ENCODE data around the gene TBL1XR1.

GRCh38 chr3:177107461-177108239 lies 89.6 kb downstream of the TBL1XR1 start:
- TF ChIP-seq, protein P1, sequence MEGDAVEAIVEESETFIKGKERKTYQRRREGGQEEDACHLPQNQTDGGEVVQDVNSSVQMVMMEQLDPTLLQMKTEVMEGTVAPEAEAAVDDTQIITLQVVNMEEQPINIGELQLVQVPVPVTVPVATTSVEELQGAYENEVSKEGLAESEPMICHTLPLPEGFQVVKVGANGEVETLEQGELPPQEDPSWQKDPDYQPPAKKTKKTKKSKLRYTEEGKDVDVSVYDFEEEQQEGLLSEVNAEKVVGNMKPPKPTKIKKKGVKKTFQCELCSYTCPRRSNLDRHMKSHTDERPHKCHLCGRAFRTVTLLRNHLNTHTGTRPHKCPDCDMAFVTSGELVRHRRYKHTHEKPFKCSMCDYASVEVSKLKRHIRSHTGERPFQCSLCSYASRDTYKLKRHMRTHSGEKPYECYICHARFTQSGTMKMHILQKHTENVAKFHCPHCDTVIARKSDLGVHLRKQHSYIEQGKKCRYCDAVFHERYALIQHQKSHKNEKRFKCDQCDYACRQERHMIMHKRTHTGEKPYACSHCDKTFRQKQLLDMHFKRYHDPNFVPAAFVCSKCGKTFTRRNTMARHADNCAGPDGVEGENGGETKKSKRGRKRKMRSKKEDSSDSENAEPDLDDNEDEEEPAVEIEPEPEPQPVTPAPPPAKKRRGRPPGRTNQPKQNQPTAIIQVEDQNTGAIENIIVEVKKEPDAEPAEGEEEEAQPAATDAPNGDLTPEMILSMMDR (conservative IDR thresholded peaks at IDR 0.05 in 1 of 2, IDR thresholded peaks at IDR 0.05 in 1 of 2; ENCODE audit: extremely low read depth in 1 of 2, insufficient read depth in 1 of 2, low read depth in 1 of 2, low read length in 2 of 2) = no peak
- no peak for TF ChIP-seq EZH2 (IDR thresholded peaks at IDR 0.05; ENCODE audit: borderline replicate concordance, low read length)
